Stimulated activated CD4-positive, alpha-beta T cell treated with anti-CD3 and anti-CD28 coated beads, Interleukin-1b, Interleukin-23, amount 100 ng/mL, for 24 hours (primary cell): ENCODE data around the gene AFF2.

ENCODE experiments used
- DNase-seq, 4 experiments: peaks; one replicate each; pipeline ENCODE4 v3.0.0-alpha.2; 2020; ENCODE audit warnings: low read depth in 4 of 4, low spot score in 1 of 4

Gene AFF2

DNA sequence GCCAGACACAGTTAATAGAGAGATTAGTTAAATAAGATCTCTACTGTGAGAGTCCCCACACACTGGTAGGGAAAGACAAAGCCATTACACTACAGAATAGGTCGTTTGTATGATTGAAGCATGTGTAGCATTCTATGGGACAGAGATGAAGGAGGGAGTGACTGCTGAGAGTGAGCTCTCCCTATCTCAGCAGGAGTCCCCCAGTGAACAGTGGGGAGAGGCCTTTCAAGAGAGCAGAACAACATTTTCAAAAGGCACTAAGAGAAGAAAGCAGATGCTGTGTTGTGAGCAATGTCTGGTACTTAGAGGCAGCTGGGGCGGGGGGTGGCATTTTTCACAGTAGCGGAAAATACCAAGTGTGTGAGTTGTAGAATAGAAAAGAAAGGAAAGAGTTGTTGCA, 413.6 kb downstream of the AFF2 start:
- DNase-seq = no peak

DNA sequence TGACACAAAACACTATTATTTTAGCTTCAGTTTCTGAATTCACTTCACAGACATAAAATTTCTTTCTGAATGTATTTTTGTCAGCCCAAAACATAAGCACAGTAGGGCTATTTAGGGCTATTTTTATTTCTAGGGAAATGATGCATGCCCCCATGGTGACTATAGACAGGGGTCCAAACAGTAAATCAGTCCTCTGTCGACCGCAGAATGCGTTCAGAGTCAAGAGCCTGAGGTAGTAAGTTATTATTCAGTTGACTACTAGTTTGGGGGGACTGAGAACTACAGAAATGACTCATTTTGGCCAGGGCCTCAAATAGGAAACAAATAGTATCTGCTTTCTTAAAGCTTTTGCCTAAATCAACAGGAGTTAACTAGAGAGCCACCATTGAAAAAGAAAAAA, 414.4 kb downstream of the AFF2 start:
- no peak for DNase-seq

DNA sequence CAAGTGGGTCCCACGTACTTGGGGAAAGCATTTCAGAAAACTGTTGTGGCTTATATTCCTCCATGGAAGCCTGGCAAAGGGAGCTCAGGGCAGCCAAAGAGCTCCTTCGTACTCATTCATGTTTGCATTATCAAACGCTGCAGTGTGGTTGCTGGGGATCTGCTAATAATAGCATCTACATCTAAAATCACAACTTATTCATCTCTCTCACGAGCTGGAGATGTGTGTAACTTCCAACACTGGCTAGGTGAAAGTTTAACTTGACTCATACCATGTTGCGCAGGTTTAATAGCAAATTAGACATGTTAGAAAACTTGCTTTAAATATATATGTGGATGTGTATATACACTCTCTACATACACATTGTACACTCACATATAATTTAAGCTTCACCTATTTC, 415.1 kb downstream of the AFF2 start:
- DNase-seq = no peak

DNA sequence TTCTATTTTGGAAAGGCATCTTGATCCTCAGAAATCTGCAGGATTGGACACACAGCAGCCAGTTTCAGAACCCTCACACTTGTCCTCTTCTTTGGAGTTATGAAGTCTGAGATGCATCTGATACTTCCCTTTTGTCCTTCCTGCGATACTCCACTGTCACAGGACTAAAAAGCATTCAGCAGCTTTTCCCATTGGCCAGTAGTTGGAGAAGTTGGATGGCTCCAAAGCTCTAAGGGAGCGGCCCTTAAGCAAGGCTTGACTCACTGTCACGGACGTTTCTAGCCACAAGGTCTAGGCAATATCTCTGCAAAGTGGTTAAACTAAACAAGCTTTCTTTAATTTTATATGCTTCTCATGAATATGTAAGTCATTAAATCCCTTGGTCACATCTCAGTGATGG, 417.0 kb downstream of the AFF2 start:
- no peak for DNase-seq

DNA sequence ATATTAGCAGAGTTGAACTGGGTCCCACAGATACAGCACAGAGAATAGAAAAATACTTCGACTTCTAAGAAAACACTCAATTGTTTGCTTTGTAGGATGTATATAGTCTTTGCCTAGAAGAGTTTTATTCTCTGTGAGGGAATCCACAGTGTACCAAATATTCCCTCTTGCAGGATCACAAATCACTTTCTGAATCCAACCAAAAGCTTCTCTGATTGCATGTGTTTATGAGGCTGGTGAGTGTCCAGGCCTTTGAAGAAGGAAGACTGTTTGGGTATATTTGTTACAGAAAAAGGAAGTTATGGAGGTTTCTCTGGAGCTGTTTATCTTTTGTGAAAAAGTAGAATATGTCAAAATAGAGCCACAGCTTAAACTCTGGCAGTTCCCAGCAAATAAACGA, 423.2 kb downstream of the AFF2 start:
- no peak for DNase-seq

DNA sequence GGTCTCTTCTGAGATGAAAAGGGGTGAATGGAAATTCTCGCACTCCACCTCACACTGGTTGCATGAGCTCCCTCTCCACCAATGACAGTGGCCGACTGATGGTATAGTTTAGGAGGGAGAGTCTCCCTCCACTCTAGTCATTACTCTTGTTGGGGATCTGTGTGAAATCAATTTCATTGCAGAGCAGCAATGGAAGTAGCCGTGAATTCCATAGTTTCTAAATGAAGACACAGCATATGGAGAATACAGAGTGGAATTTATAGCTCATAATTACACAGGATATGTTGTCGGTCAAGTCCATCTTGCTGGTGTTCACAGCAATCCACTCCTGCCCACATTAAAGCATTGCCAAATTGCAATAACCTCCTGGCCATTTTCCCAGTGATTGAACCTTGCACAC, 426.0 kb downstream of the AFF2 start:
- no peak for DNase-seq

DNA sequence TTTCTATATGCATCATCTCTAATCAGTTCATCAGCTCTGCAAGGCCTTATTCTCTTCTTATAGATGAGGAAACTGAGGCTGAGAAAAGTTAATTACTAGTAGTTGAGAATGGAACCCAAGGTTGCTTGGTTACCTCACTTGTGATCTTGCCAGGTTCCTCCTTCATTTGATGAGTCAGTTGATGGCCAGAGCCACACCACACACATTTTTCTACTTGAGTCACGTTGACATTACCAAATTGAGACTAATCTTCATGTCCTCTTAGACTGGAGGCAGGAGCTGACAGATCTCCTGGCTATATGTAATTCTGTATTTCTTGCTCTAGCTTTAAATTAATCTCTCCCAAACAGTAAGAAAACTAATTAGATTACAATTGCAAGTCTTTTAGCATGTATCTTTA, 428.4 kb downstream of the AFF2 start:
- no peak for DNase-seq

DNA sequence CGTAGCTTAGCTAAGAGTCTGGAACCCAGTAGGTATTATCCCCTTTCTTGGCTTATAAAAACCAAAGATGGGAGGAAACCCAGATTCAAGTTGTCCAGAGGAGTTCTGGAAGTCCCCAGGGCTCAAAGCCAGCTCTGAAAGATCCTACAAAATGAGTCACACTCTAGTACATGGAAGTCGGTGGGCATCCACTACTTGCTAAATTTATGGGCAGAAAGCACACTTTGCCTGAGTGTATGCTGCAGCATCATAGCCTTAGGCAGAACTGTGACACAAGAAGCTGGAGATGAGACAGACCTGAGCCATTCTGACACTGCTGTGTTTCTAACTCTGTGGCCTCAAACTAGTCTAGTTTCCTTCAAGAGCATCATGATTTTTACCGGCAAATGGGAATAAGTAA, 429.3 kb downstream of the AFF2 start:
- DNase-seq = no peak

DNA sequence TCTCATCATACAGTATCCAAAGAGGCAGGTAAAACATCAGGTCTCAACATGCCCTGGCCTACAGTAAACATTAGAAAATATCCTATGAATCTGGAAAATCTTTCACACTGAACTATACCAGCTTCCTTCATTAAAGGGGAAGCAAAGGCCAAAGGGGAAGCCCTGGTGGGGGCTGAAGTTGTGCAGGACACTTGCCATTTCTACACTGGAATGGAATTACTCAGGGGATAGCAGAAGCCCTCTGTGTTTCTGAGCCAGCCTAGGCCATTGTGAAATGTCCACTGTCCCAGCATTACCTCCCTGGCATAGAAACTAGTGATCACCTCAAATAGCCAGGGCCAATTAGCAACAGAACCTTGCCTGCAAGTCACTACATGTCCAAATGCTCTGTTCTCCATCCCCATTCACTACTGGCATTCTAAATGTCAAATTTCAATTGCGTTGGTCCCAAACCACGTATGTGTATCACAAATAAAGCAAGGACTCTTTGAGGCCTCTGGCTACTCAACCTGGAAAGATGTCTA, 429.9 kb downstream of the AFF2 start:
- DNase-seq = no peak

DNA sequence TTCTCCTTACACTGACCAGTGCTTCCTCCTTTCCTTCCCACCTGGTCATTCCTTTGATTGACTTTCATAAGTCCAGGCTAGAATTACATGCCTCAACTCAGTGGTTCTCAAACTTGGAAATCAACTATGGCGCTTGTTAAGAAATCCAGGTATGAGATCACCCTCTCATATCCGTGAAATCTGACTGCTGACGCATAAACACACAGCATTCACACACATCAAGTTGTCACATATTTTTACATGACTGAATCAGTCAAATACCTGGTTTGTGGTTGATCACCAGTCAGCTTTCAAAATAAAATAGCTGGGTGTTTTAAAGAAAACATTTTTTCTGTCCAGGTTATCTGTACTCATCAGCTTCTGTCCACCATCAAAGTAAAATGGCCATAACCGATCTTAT, 433.5 kb downstream of the AFF2 start:
- DNase-seq = no peak

DNA sequence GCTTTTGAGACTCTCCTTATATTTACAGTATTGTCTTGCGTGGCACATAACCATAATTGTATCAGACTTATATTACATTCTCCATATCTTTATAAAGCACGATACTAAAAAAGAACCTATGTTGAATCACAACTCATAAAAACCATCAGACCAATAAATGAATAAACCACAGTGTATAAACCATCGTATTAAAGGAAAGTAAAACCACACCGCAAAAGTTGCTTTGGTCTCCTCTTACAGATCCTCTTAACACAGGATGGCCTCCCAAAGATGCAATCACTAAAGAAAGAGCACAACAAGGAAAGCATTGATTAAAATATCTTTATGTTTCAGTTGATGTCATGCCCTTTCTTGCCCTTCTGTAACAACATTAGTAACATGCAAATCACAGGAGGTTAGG, 437.9 kb downstream of the AFF2 start:
- no peak for DNase-seq

DNA sequence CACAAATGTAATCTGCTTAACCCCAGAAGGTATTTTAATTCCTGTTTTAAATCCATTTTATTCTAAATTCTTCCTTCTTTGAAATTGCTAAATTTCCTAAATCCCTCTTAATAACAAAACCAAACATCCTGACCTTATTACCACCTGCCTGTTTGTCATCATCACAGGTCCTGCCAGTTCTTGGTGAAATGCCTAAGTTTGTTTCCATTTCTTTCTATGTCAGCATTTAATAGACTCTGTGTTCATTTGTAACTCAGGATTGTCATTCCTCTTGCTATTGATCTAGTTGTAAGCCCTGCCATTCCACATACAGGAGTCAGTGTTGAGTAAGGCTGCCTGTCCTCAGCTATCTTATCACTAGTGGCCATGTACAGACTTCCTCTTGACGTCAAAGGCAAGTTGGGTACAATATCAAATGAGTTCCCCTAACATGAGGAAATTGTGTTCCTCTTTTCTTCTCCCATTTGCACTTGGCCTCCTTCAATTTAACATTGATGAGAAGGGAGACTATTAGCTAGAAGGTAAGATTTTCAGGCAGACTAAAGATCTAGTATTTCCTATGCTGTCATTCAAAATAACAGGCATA, 440.1 kb downstream of the AFF2 start:
- no peak for DNase-seq

DNA sequence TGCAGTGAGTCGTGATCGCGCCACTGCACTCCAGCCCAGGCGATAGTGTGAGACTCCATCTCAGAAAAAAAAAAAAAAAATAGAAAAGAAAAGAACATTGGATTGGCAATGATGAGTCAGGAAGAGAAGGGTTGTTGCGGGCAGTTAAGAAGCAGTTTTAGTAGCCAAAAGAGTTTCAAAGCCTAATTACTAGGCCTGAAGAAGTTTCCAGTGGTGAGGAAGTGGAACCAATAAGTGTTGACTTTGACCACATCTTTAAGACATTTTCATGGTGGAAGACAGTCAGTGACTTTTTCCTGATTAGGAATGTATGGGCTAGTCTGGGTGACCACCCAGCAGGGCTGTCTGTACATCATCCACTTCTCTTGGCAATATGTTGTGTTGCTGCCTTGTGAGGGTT, 442.3 kb downstream of the AFF2 start:
- no peak for DNase-seq

DNA sequence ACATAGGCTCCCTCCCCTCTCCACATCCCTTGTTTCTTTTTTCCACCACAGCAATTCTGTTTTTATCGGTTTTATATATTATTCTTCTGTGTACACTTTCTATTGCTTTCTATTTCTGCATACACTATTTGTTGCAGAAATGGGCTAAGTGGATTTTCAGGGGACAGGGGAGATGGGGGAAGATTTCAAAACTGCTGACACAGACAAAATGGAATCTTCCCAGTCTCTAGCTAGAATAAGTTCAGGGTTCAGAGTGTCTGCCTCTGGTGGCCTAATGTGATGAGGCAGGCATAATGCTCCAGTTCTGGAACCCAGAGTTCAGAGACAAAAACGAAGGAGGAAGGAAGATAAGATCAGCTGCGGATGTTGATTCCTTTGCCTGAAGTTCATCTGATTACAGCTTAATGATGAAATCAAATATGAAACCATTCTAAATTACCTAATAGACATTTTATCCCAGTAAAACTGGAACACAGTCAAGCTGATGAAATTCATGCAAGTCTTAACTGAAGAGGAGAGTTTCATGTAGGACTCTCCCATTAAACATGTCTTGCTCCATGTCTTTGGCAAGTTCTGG, 447.1 kb downstream of the AFF2 start:
- DNase-seq = no peak

DNA sequence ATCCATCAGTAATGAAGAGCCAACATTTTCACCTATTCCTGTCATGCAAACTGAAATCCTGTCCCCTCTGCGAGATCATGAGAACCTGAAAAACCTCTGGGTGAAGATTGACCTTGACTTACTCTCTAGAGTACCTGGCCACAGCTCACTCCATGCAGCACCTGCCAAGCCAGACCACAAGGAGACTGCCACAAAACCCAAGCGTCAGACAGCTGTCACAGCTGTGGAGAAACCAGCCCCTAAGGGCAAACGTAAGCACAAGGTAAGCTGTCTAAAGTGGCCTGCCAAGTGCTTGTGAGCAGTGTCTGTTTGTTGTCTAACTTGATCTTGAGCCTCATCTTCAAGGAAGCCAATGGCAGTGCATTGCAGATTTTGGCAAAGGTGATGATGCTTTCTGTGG, 455.9 kb downstream of the AFF2 start:
- no peak for DNase-seq

DNA sequence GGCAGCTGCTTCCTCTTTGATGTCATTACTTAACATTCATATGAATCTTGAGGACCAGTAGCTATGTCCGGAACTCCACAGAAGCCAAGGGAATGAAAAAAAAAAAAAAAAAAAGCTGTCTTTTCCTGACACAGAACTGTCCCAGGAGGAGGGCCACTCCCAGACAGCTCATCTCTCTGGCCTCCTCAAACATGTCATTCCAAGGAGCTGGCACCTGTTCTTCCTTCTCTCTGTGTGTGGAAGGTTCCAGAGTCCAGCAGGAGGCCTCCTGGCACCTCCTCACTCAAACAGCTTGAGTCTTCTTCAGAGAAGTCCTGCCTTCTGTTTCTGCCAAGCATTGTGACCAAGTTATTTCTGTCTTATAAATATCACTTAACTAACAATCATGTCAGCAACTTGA, 458.5 kb downstream of the AFF2 start:
- no peak for DNase-seq

DNA sequence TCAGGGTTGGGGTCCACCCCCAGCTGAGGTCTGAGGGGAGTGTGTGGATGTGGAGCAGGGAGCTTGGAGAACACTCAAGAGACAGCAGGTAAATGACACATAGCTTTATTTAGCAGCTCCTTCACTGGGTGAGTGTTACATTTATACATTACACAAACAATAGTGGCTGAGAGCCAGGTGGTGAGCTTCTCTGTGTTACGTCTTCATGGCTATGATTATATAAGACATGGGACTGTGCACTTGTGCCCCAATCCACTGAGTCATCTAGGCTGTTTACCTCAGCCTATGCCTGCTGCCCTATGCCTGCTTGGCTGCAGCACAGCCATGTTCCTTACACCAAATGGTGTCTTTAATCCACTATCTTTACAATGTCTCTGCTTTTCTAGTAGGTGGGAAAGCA, 459.6 kb downstream of the AFF2 start:
- no peak for DNase-seq

DNA sequence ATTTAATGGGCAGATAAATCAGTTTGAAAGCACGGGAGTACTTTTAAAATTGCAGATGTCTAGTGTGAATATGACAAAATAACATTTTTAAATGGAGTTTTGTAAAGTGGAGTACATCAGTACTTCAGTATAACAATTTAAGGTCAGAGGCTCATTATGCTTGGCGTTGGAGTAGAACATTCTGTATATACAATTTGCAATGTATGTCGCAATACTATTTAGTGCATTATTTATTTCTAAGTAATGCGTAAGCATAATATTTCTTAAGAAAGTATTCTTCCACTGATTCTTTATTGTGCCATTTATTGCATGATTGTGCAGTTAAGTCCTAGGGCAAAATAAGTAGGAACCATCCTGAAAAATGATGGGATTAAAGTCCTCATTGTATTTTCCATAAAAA, 461.6 kb downstream of the AFF2 start:
- no peak for DNase-seq

DNA sequence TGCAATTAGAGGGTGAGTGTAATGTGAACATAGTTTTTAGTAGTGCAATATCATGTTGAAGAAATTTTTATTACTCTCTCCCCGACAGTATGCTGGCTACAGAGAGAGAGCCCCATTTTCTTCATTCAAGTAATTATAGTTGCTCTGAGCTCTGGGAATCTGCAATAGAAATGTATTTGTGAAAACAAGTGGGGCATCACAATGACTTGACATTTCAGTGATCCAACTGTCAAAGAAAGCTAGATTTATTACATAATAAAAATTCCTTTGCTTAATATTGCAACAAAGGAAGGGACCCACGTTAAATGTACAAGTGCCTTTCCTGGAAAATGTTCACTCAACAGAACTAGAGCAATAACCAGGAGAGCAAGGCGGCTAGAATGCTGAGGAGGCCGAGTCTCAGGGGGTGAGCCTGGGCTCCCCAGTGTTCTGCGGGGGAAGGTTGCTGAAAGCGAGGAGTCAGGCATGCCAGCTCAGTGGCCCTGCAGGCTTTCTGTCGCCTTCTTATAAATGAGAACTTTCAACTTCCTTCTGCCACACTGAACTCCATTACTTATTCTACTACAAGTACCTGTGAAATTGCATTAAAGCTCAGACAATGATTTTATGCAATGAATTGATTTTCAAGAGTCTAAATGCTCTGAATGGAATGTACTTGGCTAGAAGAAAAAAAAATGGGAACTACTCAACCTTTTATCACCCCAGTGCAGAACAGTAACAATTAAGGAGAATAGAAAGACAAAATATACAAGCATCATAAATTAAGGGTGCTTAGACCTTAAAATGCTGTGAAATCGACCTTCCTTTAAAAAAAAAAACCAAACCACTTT, 476.4 kb downstream of the AFF2 start:
- DNase-seq = no peak

DNA sequence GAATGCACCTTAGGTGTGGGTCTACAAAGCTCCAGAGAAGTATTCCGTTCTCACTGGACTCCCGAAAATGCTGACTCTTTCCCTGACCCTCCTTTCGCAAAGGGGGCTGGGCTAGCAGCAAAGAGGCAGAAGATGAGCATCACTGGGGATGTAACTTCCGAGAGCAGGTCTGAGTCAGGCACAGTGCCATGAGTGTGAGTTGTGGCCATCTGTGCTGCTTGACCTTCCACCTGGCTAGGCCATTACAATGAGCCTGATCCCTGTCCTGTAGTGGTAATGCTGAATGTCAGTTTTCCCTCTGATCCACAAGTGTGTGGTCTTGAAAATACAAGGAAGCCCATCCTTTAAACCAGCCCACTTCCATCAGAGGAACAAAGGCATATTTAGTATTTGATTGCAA, 479.4 kb downstream of the AFF2 start:
- DNase-seq = no peak

DNA sequence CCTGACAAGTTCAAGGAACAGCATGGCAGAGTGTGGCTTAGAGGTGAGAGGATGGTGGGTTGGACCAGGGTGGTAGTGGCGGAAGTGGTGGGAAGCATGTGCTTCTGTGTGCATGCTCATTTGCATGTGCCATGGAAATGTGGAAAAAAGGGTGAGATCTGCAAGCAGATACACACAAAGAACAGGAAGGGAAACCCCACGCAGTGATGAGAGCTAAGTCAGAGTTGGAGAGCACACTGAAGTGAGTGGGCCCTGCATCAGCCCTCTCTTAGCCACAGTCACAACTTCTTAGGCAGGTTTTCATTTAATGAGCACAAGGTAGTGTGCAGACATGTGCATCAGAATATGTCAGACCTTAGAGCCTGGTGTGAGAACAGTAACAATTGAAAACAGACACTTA, 483.8 kb downstream of the AFF2 start:
- no peak for DNase-seq

DNA sequence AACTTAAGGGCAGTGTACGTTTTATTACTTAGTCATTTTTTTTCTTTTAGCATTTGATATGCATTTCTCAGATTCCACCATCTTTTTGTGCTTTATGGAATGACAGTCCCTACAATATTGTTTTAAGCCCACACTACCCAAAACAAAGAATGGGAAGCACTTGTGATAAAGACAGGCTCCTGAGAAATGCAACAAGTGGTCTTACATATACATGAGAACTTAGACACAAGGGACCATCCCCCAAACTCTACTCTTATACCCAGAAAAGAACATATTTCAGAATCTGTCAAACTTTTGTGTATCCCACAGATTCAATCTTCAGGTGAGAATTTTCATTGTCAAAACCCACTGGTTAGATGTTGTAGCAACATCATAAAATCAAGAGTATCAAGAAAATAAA, 491.1 kb downstream of the AFF2 start:
- DNase-seq = no peak

DNA sequence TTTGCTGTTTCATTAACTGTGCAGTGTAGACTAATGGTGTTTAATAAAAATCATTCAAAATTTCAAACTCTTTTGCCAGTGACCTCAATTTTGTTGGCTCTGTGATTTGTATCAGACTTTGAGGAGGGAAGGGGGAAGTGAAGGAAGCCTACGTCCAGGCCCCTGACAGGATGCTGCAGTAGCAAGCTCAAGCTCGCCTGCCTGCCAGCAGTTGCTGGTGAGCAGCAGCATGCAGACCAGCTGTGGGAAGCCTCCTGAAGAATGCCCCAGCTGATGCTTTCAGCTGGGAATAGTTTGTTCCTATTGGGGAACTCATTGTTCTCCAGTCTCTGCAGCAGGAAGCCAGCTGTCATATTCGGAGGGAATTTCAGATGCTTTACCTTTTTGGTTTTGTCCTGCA, 495.2 kb downstream of the AFF2 start:
- DNase-seq = no peak
